Measurements from ENCODE around the gene PHLPP1. TPM values are rescaled to one million over a fixed set of nuclear protein-coding genes. Genes with fewer than 3 reads are reported as not detected.
A peak's percentile ranks its signal among the peaks of the same experiment; 100 is the strongest.

The PHLPP1 gene
- total RNA-seq, 1 donor from 2014 or later: 18.6 TPM

DNA sequence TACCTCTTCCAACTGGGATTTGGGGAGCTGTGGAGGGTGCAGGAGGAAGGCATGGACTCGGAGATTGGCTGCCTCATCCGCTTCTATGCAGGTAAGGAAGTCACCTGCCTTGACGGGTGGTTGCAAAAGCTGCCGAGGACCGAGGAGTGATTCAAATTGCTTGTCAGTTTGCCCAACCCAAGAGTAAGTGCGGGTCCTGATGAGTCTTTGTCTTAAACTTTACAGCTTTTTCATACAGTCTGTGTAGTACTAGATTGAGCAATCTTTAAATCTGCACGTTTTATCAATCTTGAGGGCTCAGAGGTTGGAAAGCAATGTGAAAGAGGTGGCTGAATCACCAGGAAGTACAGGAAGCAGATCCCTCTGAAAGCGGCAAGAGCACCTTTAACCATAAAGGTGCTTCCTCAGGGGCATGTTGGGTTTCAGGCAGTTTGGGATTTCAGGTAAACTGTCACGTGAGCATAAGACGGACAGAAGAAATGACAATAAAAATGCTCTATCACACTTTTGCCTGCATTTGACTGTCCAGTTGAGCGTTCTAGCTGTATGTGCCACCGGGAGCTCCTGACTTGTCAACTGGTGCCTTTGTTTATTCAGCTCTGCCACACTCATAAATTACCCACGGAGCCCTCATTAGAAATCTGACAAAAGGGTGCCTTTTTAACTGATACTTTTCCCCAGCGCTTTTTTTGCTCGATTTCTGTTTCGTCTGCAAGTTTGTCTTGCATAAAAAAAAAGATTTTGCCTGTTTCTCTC is 2.0 kb downstream of the PHLPP1 start:
- DNase-seq (ENCODE audit: low spot score): peak; percentile 61

DNA sequence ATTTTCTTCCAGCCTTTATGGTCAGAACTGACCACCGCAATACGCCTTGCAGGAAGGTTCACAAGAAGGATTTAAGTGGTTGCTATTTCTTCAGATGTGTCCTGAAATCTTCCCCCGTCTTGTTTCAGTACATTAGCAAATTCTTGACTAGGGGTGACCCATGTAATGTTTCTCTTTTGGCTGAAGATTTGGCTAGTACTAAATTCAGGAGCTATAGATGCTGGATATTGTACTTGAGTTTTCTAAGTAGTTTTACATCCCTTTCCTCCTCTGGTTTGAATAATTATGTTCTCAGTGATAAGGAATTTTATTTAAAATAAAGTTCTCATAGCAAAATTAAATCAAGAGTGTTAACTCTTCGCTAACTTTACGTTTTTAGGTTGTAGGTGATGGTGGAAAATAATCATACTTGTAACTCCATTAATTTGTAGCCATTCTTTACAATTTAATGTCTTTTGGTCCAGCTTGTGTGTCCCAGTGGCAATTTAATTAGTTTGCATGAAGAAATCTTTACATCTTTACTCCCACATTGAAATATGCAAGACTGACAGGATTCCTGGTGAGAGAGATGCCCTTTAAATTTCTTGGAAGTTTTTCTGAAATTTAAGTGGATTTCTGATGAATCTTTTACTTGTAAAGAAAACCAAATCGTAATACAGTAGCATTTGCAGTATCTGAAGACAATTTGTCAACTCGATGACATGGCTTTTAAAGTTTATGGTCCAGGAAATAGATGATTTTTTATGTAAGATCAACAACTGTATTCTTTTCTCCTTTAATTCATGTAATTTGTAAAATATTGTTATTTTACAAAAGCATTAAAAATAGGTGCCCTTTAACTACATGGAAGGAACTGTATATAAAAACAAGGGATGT is 2.8 kb downstream of the PHLPP1 start:
- no peak for ATAC-seq
- DNase-seq (ENCODE audit: low spot score): no peak

More for the DNA sequence above, 2.0 kb downstream of the PHLPP1 start:
- peak; percentile 5 for ATAC-seq

DNA sequence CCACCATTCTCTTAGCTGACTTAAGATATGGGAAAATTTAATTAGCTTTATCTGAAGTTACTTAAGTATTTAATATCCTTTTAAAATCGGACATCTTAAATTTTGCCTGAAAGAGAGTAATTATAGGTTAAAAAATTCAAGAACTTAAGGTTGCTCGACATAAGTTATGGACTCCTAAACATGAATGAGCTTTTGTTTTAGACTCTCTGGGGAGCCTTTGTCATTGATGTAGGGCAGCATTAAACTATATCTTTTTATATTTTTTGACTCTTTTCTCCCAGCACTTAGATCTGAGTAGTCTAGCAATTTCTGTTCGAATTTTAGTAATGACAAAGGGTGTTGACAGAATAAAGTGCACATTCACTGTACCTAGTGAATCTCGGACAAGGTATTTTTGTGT is 4.7 kb downstream of the PHLPP1 start:
- ATAC-seq (no peak), DNase-seq (ENCODE audit: low spot score) (no peak)

DNA sequence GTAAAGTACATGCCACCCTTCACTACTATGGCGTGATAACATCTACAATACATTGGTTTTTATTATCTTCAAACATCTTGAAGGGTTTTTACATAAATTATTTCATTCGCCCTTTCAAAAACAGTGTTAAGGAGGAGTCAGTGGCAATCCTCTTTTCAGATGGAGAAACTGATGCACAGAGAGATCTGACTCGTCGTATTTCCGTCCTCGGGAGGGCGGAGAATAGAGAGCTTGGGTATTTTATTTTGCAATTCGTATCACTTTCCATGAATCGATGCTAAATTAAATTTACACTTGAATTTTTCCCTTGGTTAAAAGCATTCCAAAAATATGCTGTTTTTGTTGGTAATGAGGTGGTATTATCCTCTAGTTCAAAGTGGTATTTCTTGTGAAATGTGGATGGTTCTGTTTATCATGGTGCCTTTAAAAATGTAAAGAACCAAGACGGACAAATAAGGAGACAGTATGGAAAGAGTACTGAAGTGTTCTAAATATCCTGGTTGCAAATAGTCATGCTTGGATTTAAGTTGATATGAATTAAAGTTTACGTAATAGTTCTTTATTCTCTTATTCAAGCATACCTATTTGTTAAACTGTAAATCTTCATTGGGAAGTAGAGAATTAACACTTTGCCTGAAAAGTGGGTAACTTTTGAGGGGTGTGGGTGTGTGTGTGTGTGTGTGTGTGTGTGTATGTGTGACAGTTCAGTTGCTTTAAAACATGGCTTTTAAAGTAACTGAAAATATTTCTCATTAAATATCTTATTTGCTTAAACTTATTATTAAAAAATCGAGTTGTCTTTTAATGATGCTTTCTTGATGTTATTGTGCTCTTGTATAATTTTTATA is 5.6 kb downstream of the PHLPP1 start:
- DNase-seq (ENCODE audit: low spot score): no peak
- no peak for ATAC-seq

DNA sequence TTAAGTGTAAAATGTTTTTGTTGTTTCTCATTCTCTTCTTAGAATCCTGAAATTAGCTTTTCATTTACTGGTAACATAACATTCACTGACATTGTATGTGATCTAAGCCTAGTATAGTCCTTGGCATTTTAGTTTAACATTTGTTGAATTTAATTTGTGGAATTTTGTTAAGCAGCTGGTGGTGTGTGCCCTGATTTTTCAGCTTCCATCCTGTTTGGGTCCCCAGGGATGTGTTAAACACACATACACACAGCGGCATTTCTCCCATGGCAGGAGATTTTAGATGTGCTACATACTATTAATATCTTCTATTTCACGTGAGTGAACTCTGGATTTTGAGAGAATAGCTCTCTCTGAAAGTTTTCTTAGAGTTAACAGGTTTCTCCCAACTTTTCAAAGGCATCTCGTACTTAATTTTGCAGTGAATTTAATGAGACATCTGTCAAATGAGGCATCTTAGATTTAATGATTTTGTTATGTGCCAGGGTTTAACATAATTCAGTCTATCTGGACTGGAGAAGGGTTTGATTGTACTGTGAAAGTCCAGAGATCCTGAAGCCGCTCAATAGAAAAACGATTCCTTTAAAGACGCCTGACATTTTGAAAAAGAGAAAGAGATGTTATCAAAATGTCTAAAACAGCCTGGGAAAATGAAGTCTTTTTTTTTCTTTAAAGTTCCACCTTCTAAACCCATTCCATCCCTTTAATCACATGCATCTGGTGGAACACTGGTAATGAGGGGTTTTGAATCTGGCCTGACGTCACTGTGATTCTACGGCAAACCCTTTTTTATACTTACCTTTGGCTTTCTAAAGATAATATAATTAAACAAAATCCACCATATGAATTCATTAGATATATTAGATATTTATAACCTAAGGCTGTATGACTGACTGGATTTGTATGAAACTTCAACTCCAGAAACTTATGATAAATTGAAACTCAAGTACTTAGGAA is 6.8 kb downstream of the PHLPP1 start:
- ATAC-seq: no peak
- DNase-seq (ENCODE audit: low spot score): no peak

DNA sequence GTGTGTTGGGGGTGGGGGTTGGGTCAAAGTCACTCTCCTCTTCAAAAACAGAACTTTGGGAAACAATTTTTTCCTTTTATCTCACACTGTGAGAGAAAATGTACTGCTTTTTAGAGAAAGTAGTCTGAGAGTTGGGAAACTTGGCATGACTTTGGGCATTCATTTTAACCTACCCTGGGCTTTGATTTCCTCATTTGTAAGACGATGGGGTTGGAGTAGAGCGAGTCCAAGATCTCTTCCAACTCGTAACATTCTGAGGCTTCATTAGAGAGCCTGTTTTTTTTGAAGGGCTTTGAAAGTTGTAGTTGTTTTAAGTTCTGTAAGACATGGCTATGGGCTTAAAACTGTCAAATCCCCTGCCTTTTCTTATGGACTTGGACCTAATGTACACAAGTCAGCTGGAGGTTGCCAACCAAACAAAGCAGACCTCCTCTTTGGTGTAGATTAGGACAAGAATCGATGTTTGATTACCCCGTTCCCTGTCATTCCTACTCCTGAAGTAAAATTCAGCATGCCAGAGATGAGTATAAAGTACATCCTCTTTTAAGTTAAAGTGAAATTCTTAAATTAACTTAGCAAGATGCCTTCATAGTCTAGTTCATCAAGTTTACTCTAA is 8.4 kb downstream of the PHLPP1 start:
- DNase-seq (ENCODE audit: low spot score) (no peak), ATAC-seq (peak; percentile 62)

DNA sequence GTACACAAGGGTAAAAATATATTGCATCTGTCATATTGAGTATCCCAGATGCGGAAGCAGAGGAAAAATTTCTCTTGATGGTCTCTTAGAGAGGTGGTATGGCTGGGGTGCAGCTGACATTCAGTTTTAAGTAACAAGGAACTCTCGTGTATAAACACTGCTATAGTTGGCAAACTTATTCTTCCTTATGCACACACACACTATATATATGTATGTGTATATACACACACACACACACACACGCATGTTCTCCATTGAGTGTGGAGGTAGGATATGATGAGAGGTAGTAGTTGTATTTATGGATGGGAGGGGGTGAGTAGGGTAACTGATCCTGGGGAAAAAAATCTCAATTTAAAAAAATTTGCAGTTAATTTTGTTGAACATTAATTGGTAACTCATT is 10.6 kb downstream of the PHLPP1 start:
- DNase-seq (ENCODE audit: low spot score): no peak
- no peak for ATAC-seq

DNA sequence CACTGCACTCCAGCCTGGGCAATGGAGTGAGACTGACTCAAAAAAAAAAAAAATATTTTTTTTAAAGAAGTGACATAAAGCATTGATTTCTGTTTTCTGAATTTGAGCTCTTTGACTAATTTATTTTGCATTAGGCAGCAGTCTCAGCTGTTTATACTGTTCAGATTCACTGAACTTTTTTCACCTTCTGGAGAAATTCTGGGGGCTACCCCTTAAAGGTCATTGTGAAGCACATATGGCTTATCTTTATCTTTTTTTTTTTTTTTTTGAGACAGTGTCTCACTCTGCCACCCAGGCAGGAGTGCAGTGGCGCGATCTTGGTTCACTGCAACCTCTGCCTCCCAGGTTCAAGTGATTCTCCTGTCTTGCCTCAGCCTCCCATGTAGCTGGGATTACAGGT is 12.9 kb downstream of the PHLPP1 start:
- no peak for DNase-seq (ENCODE audit: low spot score)
- ATAC-seq: no peak

DNA sequence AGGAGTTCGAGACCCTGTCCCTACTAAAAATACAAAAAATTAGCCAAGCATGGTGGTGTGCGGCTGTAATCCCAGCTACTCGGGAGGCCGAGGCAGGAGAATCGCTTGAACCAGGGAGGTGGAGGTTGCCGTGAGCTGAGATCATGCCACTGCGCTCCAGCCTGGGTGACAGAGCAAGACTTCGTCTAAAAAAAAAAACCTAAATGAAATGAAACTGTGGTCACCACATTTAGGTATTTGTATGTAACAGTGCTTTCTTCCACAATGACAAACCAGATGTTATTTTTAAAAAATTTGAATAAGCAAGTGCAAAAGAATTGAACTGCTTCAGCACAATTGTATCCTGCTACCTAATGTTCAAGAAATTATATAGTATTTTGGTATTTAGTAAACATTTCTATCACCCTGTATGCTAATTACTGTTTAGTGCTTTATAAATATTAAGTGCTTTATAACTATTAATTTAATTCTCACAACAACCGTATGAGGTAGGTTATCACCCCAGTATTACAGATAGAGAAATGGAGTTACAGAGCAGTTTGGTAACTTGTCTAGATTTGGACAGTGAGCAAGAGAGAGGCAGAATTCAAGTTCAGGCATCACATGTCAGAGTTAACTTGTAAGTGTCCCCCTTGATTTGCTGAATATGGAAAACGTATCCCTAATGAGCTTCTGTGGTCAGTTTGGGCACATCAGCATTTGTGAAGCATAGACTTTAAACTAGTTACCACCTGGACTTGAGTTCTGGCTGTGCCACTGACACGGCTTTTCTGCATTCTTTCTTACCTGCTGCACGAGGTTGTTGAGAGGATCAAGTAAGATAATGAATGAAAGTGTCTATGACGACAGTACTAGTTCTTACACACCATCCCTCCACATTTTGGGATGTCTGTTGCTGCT is 14.4 kb downstream of the PHLPP1 start:
- no peak for DNase-seq (ENCODE audit: low spot score)
- no peak for ATAC-seq

DNA sequence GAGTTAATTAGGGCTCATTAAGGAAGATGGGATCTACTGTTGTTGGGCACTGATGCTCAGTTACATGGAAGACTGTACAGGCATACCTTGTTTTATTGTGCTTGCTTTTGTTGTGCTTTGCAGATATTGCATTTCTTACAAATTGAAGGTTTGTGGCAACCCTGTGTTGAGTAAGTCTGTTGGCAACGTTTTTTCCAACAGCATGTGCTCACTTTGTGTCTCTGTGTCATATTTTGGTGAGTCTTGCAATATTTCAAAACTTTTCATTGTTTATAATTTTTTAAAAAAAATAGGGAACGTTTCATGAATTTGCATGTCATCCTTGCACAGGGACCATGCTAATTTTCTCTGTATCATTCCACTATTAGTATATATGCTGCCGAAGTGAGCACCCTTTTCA is 15.6 kb downstream of the PHLPP1 start:
- no peak for DNase-seq (ENCODE audit: low spot score)
- peak; percentile 23 for ATAC-seq

DNA sequence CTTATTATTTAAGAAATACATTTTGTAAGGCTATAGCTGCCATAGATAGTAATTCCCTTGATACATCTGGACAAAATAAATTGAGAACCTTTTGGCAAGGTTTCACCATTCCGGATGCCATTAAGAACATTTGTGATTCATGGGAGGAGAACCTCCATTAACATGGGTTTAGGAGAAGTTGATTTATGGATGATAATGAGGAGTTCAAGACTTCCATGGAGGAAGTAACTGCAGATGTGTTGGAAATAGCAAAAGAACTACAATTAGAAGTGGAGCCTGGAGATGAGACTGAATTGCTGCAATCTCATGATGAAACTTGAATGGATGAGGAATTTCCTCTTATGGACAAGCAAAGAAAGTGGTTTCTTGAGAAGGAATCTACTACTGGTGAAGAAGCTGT is 17.3 kb downstream of the PHLPP1 start:
- ATAC-seq (no peak), DNase-seq (ENCODE audit: low spot score) (no peak)

DNA sequence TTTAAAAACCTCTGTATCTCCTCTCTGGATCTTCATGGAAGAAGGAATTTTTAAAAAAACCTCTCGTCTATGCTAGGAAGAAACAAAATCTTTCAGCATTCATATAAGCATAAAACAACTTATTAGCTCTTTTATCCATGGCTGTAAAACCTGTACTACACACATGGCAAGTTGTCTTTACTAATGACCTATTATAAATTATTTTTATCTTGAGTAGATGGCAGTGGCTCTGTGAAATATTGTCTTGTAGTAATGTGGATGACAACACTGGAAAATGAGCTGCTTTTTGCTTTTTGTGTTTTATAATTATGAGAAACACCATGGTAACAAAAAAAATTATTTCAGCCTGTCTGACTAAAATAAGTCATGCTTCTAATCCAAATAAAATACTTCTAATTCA is 18.9 kb downstream of the PHLPP1 start:
- DNase-seq (ENCODE audit: low spot score) (no peak), ATAC-seq (no peak)

DNA sequence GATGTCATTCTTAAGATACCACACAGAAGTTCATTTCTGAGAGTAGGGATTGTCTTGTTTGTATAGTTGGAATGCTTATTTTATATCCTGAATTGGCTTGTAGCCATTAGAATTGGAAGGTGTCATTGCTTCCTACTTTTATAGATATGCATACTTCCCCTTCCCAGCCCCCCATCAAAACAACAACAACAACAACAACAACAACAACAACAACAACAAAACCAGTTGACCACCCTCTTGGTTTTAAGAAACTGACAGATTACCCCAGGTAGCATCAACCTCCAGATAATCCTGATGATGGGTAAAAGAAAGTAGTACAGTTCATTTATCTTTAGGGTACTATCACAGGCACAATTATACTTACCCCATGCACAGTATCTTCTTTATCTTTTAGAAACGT is 20.0 kb downstream of the PHLPP1 start:
- no peak for ATAC-seq
- DNase-seq (ENCODE audit: low spot score): no peak

DNA sequence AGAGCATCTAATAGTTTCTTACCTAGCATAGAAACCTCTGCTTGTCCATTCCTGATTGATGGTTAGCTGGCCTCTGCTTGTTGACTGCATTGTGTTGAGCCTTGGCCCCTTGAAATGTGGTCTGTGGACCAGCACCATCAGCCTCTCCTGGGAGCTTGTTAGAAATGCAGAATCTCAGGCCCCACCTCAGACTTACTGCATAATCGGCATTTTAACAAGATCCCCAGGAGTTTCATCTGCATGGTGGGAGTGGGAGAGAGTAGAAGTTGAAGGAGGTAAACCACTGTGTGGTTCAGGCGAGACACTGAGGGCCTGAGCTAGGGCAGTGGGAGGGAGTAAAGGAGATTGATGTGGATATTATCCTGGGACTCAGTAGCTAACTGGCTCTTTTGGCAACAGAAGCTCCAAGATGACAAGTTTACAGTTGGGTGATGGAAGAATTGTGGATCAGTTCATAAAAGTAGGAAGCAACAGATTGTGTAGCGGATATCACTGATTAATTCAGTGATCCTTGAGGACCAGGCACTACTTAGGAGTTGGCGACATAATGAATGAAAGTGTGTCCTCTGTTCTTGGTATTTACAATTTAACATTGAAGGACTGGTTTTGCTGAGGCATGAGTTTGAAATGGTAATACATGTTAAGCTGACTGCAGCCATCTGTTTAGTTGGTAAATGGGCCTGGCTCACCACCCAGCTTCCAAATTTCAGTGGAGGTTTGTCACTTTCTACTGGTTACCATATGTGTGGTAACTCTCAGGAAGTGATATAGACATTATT is 20.9 kb downstream of the PHLPP1 start:
- ATAC-seq (no peak), DNase-seq (ENCODE audit: low spot score) (no peak)

DNA sequence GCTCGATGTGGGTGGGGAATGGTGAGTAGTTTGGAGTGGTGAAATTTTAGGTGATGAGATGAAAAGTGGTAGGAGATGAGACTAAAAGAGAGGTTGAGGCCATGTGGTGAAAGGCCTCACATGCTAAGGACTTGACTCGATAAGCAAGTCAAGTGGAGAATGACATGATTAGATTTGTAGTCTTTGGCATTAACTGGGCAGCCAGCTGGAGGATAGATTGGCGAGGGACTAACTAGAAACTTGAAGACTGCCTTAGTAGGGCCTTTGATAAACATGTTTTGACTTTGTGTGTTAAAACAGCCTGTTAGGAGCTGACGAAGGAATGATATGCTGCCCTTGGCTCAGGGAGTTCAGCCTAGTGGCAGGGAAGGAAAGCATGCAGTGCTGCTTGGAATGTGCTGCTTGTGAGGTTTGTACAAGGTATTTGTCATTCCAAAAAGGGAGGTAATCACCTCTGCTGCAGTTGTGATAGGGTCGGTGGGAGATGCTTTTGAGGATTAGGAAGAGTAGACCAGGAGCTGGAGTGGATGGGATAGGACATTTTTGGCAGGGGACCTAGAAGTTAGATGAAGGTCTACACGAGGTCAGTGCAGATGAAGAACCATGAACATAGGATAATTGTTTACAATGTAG is 22.0 kb downstream of the PHLPP1 start:
- ATAC-seq: no peak

DNA sequence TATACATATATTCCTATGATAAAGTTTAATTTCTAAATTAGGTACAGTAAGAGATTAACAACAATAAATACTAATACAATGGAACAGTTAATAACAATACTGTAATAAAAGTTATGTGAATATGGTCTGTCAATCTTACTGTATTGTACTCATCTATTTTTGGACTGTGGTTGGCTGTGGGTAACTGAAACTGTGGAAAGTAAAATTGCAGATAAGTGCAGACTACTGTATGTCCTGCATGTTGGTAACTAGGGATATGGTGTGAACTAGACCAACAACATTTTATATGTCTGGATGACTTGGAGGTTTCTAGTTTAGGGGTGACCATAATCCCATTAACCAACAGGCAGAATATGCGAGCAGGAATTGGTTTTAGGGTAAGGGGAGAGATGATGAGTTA is 23.3 kb downstream of the PHLPP1 start:
- DNase-seq (ENCODE audit: low spot score): no peak
- ATAC-seq: no peak

More for the DNA sequence above, 22.0 kb downstream of the PHLPP1 start:
- no peak for DNase-seq (ENCODE audit: low spot score)

DNA sequence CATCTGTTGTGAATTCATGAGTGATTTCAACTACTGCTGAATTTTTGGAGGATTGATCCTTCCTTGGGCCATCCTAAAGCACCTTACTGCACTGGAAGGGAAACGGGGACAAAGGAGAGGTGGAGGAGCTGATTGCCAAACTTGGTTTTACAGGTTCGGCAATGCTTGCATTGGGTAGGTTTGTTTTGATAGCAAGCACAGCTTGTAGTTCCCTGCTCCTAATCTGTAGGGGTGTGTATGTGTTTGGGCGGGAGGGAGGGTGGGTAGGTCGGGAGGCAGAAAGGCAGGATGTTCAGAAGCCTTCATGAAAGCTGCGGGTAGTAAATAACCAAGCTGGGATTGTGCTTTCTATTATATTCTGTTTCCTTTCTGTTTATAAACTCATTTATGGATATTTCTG is 24.6 kb downstream of the PHLPP1 start:
- ATAC-seq: peak; percentile 64
- no peak for DNase-seq (ENCODE audit: low spot score)

All from left lobe of liver (tissue), 2 donors.